DMS 273 (cell line): Measurements from ENCODE around the gene ARID1B.

Experiments used
- DNase-seq: peaks from one replicate; lab custom pipeline; 2025; ENCODE audit not compliant: unreplicated experiment; lab: John Stamatoyannopoulos, UW

ARID1B gene

DNA sequence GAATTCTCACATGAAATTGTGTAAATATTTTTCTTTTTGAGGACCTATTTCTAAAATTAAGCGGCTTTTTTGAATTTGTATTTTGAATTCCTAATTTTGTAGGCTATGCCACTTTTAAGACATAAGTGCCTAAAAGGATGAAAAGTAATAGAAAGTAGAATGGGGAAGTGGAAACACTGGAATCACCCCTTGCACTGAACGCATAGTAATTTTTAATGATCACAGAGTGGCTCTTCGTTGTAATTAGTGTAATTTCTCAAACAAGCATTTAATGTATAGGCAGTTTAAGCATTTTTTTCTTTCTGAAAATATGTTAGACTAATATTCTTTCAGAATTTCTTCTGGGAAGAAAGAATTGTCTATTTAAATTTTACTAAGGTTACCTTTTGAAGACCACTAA, 73.2 kb downstream of the ARID1B start:
- DNase-seq: no peak

DNA sequence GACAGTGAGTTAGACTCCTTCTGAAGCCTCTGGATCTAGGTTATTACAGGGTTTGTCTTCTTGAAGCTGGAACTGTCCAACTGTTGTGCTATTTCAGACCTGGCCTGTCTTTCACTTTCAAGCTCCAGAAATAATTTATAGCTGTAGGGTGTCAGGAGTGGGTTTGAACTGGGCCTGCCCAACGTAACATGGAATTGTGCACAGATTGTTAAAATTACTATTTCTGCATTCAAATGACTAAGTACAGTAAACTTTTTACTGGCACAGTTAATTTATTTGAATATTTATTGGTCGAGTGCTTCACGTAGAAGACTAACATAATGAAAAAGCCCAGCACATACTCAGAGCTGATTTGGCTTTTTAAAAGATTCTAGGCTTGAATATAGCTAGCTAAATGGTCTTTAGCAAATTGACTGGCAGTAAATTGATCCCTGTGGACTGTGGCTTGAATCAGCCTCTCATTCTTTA, 74.3 kb downstream of the ARID1B start:
- peak; percentile 20 for DNase-seq

DNA sequence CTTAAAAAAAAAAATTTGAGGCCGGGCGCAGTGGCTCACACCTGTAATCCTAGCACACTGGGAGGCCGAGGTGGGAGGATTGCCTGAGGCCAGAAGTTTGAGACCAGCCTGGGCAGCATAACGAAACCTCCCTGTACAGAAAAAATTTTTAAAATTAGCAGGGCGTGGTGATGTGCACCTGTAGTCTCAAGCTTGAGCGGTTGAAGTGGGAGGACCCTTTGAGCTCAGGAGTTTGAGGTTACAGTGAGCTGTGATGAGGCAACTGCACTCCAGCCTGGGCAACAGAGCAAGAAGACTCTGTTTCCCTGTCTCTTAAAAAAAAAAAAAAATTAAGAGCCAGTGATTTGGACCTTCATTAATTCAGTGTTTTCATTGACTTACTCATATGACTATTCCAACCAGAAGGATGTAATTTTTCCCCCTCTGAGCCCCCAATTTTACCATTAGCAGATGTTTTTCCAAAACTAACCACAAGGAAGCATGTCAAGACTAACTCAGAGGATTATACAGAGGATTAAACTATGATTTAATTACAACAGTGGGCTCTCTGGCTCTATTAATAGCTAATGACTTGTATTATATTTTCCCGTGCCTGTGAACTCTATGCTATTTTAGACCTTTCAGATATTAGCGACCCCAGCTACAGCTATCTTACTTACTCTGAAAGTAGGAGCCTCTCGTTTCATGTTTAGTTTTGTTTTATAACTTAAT, 75.1 kb downstream of the ARID1B start:
- DNase-seq: no peak

DNA sequence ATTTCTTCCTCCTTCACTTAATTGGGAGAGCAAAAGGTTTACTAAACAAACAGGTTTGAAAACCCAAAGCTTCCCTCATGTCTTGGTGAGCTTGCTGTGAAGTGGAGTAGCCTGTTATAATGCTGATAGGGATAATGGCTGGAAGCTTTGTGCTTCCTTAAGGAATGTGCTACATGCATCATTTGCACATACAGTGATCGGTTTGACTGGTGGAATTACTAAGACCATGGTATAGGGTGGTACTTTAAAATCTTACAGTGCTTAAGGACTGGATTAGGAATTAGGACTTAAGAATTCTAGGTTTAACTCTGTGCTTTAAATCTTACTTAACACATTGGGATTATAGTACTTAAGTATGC, 75.7 kb downstream of the ARID1B start:
- DNase-seq: no peak

DNA sequence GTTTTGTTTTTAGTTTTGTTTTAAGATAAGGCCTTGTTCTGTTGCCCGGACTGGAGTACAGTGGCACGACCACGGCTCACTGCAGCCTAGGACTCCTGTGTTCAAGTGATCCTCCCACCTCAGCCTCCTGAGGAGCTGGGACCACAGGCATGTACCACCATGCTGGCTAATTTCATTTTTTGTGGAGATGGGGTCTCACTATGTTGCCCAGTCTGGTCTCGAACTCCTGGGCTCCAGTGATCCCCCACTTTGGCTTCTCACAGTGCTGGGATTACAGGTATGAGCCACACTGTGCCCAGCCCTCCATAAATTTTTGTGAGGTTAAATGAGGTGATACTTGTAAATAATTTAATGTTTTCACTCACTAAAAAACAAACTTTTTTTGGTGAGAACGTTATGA, 76.6 kb downstream of the ARID1B start:
- DNase-seq: no peak

DNA sequence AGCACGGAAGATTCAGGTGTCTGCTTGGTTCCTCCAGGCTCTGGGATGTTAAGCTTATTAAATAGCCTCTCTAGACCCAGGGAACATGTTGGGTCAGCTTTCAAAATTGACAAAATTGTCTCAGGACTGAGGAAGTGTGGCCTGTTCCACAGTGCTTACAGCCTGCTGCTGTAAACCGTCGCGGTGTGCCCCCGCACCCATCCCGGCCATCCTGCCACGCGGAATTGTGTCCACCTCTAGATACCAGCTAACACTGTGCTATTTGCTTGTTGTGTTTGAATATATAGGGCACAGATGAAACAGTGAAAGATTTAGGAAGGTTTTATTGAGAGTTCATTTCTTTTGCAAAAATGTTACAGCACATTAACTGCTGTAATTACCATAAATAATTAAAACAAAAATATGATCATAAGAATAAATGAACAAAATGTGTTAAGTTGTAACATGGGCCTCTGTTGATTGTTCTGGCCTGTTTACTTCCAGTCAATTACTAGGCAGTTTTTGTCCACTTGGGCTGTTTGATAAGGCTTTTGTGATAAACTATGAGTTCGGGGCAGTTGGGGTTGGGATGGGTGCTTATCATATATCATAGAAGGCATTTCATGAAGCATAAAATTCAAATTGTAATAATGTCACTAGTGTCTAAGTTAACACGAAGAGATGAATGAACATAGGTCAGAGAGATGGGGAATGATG, 77.4 kb downstream of the ARID1B start:
- no peak for DNase-seq

DNA sequence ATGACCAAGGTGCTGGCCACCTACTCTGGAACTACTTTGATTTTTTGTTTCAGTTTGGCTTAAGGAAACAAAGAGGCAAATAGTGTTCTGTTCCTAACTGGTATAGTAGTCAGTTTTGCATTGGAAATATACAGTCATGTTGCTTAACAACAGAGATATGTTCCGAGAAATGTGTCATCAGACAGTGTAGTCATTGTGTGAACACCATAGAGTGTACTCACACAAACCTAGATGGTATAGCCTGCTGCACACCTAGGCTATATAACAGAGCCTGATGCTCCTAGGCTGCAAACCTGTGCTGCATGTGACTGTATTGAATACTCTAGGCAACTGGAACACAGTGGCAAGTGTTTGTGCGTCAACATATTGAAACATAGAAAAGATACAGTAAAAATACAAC, 80.4 kb downstream of the ARID1B start:
- DNase-seq: no peak

DNA sequence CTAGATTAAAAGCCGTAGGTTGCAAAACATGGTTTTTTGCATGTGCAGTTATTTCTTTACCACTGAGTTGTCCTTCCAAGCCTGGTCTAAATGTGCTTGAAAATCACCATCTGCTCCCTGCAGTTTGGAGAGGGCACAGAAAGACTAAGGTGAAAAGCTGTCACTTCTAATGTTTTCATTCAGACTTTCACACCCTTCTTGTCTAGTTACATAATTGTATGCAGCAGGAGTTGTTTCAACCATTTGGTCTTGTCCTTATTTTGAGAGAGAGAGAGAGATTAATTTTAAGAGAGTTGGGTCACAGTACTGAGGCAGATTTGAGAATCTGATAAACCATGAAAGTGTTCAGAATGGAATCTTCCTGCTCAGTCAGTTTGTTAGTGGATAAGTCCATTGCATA, 82.5 kb downstream of the ARID1B start:
- peak; percentile 29 for DNase-seq

DNA sequence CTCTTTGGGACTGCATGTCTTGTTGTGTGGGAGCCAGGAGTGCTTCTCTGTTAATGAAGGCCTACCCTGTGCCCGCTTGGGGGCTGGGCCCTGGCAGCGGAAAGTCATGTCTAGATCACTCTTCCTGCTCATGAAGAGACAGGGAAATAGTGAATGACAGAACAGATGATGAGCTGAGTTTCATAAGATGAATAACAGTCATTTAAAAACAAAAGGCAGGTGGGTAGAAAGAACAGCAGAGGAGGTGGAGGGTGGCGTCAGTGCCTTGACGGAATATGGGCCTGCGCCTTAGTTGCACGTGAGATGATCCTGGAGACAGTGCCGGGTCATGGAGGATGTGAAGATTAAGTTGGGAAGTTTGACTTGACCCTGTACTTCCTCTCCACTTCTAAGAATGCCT, 85.5 kb downstream of the ARID1B start:
- no peak for DNase-seq

DNA sequence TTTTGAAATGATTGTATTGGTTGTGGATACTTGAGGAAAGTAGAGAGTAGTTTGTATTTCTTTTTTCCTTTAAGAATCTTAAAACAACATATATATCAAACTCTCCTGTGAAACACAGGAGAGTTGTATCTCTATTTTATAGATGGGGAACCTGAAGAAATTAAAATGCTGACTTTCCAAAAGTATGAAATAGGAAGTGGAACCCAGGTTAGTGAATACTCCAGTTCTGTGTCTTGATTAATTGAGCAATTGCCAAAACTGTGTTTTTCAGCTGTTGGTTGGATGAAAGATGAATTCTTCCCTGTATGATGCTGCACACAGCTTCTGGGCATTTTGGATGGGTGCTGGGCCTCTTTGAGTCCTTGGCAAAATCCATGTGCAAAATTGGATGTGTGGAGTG, 86.3 kb downstream of the ARID1B start:
- DNase-seq: no peak

DNA sequence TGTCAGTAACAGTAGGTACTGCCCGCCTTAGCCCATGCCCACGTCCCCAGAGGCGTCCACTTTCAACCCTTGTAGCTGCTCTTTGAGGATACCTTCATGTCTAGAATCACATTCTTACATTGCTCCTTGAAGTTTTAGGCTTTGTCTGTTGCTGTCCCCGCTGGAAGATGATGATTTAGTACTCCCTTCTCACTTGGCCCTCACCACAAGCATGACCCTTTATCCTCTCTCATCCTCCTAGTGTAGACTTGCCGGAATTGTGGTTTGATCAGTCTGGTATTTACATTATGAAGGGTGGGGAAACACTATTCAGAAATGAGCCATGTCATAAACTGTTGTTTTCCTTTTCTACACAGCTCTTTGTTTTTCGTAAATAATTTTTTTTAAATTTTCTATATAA, 87.4 kb downstream of the ARID1B start:
- DNase-seq: no peak

DNA sequence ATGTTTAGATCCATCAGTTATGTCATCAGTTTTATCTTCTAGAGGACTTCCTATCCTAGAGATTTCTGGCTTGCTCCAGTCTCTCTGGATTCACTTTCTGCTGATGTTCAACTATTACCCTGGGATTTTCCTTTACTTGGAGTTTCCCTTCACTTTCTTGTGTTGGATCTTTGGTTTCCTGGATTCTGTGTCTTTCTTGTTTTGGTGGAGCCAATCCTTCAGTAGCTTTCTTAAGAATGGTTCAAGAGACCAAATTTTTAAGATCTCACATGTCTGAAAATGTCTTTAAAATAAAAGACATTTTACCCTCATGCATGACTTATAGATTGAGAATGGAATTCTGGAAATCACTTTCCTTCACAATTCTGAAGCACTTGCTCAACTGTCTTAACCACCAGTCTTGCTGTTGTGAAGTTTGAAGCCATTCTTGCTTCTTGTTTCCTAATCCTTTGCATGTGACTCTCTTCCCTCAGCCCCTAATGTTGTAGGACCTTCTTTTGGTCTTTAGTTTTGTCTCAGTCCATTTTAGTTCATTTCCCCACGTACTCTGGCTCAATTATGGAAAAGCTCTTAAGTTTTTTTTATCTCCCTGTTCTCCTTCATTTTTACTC, 87.9 kb downstream of the ARID1B start:
- no peak for DNase-seq

DNA sequence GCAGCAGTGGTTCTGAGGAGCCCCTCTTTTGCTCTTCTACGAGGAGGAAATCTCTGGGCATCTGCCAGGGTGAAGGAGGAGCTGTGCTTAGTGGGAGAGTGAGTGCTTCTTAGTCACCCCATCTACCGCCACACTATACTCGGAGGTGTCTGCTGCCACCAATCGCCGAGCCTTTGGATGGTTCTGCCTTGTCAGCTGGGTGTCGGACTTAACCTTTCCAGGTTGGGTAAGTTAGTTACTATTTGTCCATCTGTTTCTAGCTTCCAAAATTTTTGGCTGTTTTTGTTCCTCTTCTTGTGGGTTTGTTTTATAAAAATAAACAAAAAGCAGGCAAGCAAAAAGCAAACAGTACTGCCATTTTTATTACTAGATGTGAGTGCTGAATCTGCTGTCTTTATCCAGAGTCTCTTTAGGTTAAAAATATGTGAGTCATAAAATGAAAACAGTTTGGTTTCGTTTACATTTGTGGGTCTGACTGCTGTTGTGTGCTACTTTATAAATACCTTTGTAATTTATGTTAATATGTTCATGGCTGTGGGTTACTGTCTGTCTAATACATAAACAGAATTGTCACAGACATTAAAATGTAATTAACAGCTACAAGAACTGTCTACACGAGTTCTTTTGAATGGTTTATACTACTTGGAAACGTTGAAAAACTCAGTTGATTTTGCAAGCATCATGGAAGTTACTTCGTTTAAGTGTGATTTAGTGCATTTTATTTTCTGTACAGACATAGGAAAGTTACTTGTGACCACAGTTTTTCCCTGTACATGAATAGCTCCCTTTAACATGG, 89.2 kb downstream of the ARID1B start:
- peak; percentile 20 for DNase-seq

DNA sequence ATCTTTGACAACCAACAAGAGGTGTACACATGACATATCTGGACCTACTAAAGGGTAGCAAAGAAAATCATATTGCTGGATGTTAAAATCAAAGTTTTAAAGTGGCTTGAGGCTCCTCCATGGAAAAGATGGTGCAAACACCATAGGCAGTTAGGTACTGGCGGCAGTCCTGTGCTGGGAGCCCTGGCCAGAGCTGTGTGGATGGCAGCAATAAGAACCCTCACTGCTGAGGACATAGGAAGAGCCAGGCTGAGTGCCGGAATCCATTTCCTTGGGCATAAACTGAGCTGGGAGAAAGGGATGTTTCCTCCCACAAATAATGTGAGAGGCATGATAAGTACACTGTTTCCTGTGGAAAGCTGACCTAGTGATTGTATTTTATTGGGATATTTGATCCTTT, 89.9 kb downstream of the ARID1B start:
- DNase-seq: no peak

DNA sequence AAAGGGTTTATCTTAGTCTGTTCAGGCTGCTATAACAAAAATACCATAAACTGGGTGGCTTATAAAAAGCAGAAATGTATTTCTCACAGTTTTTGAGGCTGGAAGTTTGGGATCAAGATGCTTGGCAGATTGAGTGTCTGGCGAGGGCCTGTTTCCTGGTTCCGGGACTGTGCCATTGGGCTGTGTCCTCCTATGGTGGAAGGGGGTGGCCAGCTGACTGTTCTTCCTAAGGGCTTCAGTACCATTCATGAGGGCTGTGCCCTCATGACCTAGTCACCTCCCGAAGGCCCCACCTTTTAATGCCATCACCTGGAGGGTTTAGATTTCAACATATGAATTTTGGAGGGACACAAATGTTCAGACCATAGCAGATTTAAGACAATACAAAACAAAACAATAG, 91.2 kb downstream of the ARID1B start:
- DNase-seq: no peak

DNA sequence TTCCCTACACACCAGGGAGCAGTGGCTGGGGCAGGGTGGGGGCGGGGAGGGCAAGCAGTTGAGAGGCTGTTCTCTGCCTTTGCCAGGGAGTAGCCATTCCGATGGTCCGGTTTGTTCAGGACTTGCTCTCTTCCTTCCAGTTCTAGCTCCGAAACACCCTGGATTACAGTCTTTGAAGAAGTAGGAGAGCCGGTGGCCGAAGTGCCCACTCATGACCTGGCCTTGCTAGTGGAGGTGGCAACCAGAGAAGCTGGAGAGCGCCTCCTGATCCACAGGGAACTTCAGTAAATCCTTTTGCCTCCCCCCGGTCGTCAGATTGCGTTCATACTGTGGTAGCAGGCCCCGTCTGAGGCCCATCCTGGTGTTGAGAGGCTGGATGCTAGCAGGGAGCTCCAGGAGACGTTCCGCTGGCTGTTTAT, 92.8 kb downstream of the ARID1B start:
- DNase-seq: no peak

DNA sequence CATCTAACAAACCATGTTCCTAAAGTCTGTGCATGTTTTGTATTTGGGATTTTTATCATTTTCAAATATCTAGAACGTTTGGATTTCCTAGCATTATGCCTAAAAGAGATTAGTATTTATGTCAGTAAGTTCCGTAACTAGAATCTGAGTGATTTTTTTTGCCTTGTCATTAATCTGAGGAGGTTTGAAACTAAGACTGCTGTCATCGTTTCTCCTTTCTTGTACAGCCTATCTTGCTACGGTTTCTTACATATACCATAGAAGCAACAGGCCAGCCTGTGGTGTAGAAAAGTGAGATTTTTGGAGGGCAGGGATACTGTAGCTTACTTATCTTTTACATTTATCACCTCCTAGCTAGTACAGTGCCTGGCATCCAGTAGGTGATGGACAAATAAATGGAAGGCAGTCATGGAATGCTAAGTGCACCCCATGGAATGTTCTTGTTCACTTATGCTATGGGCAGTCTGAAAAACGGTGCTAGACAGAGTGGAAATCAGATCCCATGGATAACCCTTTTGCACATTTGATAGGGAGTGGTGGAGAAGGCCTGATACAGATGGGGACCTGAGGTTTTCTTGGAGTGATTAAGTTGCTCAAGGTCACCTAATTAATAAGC, 93.9 kb downstream of the ARID1B start:
- DNase-seq: no peak

DNA sequence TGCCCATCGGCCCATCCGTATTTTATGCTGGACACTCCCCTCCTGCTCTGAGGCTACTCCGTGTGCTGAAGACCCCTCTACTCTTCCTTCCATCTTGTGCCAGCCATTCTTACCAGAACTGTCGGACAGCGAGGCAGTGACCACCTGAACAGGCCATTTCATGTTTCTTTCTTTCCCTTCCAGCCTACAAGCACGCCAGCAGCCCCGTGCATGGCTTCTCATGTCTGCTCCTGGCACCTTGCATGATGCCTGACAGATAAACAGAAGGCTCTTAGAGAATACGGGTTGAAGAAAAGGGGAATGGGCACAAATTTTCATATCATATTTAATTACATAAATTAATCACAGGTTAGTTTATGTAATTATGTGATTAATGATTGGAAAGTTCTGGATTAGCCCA, 95.7 kb downstream of the ARID1B start:
- DNase-seq: no peak

DNA sequence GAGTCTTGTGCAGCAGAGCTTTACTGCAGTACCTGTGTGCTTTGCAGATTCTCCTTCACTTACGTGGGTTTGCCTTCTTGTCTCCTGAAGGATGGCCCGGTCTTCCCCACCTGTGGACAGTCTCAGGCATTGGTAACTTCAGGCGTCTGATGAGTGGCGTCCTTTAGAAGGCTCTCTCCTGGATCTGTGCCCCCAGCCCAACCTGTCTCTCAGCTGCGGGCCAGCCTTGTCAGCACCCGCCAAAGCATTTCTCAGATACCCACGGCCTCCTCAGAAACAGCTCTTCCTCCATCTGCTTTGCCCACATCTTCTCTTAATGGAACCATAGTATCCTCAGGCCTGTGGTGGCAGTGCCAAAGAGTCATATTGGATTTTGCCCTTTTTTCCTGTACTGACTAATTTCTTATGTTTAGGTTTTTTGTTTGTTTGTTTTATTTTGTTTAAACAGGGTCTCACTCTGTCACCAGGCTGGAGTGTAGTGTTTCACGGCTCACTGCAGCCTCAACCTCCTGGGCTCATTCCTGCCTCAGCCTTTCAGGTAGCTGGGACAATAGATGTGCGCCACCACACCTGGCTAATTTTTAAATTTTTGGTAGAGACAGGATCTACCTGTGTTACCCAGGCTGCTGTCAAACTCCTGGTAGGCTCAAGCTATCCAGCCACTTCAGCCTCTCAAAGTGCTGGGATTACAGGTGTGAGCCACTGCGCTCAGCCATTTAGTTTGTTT, 96.6 kb downstream of the ARID1B start:
- no peak for DNase-seq

DNA sequence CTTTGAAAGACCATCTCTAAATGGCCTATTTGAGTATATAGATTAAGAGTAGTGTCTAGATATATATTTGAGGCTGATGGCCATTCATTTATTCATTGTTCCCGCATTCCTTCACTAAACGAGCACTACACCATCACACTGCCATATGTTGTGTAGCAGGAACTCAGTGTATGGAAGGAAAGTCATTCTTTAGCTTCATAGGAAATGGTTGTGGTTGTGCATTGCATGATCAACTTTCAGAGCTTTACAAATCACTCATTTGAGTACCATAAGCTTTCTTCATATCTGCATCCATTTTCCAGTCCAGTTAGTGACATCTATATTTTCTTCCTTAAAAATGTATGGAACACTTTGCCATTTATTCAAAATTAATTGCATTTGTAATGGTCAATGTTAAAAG, 97.9 kb downstream of the ARID1B start:
- no peak for DNase-seq

DNA sequence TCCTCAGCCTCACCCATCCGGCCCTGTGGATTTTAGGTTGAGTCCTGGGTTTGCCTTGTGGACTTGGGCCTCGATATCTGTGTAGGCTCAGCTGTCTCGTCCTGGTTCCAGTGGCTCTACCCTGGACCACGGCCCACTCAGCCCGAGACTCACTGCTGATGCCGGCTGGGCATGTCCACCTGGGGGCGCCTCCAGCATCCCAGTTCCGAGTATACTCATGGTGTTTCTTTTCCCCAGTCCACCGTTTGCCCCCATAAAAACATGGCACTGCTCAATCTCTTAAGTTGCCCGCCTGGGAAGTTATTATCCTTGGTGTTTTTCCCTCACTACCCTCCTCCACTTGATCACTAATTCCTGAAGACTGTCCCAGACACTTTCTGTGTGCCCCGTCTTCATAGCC, 99.1 kb downstream of the ARID1B start:
- no peak for DNase-seq
